UCSD-AML1 (cell line): ENCODE data around the gene SRRM4.
A peak's percentile ranks its signal among the peaks of the same experiment; 100 is the strongest.
"Not testable (repeated sequence)": the region's sequence is repeated elsewhere in the genome, so short reads cannot be mapped to it uniquely, and the experiment has no call there.

ENCODE experiments used
- DNase-seq: peaks from one replicate; lab custom pipeline; 2025; ENCODE audit not compliant: unreplicated experiment; lab: John Stamatoyannopoulos, UW

The SRRM4 gene

DNA sequence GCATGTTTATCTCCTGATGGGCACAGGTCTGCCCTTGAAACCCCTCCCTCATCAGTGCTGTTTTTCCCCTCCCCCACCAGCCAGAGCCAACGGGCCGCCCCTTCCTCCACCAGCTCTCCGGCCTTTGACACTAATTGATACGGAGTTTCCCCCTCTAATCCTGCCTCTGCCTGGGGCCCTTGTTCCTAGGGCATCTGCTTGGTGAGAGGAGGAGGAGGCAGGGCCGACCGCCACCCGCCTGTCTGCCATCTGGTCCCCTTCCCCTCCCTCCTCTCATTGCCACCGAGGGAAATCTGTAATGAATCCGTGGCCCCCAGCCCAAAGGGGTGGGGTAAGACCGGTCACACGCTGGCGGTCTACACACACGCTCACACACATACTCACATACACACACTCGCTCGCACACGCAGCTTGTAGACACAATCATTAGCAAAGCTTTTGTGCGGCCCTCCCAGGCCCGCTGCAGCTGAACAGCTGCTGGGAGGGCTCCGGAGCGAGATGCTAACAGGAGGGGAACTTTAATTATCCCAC lies 27.4 kb downstream of the SRRM4 start:
- no peak for DNase-seq

DNA sequence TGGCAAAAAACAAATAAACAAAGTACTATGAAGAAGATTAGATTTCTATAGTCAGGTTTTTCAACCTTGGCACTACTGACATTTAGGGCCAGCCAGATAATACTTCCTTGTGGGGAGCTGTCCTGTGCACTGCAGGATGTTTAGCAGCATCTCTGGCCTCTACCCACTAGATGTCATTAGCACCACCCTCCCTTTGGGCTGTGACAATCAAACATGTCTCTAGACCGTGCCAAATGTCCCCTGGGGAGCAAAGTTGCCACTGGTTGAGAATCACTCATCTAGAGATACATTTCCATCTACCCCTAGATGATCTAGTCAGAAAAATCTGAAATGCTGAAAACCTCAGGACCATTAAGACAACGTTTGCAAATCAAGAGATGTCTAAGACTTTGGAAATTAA lies 29.9 kb downstream of the SRRM4 start:
- DNase-seq, result no peak

DNA sequence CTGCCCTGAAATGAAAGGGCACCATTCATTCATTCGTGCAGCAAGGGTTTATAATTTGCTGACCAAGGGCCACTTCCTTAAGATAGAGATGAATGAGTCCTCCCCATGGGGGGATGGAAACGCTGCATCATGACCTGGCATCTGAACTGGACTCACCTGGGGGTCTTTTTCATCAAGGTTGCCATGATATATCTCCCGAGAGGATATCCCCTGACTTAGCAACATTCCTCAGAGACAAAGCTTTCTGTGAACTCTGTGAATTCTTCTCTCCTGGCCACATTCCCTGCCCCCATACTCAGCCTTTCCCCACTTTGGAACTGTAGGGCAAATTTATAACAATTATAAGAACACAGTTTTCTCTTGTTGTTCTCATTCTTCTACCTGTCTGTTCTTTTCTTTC lies 30.8 kb downstream of the SRRM4 start:
- no peak for DNase-seq

DNA sequence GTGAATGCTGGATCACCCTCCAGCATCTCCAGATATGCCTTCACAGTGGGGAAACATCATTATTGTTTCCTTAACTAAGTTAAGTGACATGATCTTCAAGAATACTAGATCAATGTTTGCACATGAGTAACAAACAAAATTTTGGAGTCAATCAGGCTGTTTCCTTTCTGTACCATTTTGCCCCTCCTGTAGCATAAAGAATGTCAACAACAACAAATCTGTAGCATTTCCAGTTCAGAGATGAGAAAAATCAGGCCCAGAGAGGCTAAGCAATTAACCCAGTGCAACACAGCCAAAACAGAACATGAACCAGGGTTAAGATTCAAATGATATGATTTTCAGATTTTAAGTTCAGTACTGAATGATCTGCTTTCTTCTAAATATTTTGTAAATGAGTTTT lies 31.7 kb downstream of the SRRM4 start:
- DNase-seq, result no peak

DNA sequence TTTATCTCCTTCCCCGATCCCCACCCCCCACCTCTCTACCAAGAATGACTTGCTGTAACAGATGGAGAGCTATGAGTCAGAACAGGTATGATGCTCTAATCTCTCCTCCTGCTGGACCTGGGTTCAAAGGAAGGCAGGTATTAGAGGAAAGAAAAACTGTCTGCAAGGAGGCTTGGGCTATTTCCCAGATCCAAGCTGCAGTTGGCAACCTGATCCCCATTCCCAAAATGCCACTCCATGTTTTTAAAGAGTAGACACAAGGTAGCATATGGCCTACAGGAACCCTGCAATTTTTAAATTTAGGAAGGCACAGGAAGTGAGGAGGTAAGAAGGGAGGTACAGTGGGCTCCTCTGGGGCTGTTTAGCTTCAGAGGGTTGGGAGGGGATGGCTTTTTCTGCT lies 33.0 kb downstream of the SRRM4 start:
- DNase-seq, result no peak

DNA sequence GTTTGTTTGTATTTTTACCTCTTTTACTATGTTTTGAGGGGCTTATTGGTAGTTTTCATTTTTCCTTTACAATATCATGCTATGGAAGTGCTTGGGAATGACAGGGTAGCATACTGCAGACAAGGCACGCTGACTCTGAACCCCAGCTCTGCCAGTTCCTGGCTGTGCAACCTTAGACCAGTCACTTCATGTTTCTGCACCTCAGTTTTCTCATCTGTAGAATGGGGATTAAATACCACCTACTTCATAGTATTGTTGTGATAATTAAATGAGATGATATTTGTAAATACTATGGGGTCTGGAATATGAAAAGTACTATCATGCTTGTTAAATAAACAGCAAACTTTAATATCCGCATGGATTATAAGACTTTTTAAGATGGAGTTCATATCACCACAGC lies 35.4 kb downstream of the SRRM4 start:
- DNase-seq, result no peak

DNA sequence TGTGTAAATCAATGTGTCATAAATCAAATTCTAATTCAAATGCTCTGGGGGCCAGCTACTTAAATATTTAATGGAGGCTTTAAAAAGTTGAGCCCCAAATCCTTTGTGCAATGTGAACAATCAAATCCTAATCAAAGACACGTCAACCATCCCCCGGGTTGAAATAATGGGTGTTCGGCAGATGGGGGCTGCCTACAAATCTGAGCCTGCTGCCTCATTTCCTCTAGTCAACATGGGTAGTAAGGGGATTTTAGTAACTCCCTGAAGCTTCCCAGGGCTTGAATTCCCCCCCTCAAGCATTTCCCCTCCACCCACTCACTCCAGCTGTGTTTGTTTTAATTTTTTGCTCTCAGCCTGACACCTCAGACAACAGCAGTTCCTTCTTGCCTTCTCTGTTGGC lies 37.8 kb downstream of the SRRM4 start:
- DNase-seq, result no peak

DNA sequence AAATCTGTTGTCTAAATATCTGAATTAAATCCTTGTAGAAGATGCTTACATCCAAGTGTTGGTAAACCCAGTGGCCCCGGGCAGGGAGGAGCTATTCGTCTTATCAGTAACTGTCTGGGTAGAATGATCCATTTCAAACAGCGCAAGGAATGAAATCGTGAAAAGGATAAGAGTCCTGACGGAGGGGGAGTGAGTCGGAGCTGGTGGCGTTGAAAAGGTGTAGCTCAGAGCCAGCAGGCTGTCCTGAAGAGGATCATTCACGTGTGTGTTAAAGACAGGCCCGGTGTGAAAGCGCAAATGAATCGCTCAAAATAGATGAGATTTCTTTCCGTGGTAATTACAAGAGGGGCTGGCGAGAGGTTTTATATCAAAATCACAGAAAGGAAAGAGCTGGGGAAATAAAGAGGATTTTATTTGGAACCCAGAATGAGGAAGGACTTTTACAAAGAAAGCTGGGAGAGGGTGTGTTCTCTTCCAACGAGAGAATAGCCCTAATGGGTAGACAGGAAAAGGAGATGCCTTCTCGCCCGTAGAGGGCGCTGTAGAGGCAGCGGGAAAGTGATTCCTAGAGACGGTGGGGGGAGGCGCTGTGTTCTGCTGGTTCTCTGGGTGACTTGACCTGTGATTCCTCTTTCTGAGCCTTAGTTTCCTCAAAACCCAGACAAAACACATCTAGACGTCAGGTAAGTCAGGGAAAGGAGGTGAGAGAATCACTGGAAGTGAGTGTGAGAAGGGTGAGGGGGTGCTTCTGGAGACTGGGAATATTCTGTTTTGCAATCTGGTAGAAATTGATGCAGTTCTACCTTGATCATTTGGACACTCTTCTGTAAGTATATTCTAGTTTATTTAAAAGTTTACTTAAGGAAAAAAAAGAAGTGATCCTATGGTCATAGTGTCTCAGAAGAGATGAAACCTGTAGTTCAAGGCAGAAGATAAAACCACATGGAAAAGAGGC lies 39.3 kb downstream of the SRRM4 start:
- peak; percentile 68 for DNase-seq

DNA sequence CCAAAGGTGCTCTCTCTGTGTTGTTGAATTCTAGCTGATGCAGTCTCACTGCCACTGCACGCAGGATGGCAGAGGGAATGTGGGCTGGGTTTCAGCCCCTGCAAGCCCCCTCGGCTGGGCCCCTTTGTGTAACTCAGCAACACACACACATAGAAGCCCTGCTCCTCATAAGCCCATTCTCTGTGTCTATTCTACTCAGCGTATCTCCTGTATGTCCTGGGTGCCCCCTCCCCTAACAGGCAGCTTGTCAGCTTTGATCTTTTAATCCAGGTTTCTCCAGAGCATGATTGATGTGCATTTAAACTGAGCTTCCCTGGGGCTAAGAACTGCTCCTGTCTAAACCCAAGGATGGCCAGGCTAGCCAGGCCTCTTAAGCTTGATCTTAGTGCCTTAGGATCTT lies 43.0 kb downstream of the SRRM4 start:
- no peak for DNase-seq

DNA sequence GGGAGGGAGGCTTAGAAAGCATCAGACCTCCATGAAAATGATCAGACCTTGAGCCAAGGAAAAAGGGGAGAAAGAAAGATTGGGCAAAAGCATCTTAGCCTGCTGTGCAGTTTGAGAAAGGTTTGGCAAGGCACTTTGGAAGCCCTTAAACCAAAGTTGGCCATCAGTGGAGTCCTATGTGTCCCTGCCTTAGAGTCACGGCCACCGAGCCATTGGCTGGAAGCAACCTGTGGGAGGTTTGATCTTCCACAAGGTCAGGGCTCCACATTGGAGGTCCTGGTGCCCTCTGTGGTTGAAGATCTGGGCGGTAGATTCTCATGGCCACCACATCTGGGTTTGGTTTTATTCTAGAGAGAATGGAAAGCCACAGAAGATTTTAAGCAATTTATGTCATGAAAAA lies 44.4 kb downstream of the SRRM4 start:
- DNase-seq, result no peak

DNA sequence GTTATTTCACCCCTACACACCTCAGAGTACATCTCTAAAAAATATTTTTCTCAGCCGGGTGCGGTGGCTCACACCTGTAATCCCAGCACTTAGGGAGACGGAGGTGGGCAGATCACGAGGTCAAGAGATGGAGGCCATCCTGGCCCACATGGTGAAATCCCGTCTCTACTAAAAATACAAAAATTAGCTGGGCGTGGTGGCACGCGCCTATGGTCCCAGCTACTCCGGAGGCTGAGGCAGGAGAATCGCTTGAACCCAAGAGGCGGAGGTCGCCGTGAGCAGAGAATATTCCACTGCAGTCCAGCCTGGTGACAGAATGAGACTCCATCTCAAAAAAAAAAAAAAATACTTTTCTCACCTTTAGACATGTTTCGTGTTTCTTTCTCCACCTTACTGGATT lies 52.0 kb downstream of the SRRM4 start:
- DNase-seq, result not testable (repeated sequence)

DNA sequence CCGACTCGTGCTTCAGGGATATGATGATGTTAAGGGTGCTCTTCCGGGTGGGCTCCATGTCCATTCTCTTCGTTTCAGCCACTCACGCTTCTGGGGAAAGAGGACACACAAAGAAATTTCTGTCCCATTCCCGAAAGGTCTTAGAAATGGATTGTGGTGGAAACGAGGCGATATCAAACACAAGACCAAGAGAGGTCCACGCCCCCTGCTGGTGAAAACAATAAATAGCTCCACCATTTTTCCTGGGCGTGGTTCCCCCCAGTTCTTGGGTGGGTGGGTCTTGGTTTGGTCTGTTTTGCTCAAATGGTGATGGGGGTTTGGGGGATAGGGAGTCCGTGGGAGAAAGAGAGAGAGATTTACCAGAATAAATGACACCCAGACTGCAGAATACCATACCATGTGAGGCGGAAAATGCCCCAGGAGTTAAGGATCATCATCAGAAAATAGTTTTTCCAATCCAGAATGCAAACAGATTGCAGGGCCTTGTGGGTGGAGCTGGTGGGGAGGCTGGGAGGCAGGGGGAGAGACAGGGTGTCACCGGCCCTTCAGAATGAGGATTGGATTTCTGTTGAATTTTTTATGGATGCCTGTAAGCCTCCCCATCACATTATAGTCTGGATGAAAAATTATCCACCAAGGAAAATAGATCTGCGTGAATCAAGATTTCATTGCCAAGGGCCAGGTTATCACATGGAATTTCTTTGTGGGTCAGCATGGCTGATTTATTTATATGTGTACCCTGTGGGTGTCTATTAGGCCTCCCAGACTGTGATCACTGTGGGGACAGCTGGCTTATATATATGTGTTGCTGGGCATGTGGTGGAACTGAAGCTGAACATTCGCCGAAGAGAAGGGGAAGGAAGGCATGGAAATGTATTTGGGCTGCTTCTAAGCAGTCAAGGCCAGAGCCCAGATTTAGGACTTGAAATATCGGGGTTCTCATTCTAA lies 55.8 kb downstream of the SRRM4 start:
- no peak for DNase-seq

DNA sequence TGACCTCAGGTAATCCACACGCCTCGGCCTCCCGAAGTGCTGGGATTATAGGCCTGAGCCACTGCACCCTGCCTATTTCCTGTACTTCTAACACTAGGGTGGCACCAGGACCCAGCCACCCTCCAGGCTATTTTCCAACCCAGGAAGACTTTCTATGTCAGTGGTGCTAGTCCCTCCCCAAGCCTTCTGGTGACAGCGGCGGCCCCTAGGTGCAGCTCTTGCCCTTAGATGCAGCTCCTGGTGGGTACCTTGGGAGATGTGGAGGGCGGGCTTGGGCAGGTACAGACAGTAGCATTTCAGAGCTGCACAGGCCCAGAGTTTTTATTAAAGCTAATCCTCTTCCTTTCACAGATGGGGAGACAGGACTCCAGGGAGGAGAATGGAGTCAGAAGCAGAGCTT lies 62.8 kb downstream of the SRRM4 start:
- DNase-seq, result no peak

DNA sequence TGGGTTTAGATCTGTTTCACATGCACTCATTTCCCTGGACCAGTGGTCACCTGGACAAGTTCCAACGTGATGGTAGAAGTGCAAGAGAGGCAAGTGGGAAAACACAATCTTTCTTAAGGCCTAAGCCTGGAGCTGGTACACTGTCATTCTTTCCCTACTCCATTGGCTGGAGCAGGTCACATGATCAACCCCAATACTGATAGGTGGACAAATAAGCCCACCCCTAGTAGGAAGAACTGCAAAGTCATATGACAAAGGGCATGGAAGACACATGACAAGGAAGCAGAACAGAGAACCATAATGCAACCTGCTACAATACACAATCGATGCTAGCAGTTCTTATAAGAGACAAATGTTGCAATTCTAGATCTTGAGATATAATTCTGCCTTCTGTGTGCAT lies 66.3 kb downstream of the SRRM4 start:
- DNase-seq, result no peak

DNA sequence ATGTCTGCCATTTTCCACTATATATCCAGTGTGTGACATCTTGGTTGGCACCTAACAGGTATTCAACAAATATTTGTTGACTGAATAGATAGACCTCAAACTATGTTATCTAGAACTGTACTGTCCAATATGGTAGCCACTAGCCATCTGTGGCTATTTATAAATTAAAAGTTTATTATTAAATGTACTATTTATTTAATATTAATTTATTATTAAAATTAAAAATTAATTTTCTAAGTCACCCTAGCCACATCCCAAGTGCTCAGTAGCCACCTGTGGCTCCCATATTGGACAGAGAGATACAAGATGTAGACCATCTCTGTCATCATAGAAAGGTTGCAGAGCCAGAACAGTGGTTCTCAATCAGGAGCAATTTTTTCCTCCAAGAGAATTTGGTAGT lies 69.3 kb downstream of the SRRM4 start:
- no peak for DNase-seq

DNA sequence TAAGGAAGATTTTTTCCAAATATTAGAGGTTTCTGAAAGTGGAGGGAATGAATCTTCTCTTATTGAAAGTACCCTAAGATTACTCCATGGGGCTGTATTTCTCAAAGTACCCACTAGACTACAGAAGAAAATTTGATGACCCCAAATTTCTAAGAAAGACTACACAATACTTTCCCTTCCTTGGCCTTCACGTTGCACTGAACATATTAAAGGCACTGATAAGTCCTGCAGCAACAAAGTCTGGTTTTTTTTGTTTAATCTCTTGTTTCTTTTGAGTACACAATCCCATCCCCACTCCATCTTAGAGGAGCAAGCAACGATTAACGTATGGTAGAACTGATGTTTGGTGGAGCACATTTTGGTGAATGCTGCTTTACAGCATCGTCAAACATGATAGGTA lies 70.1 kb downstream of the SRRM4 start:
- no peak for DNase-seq

DNA sequence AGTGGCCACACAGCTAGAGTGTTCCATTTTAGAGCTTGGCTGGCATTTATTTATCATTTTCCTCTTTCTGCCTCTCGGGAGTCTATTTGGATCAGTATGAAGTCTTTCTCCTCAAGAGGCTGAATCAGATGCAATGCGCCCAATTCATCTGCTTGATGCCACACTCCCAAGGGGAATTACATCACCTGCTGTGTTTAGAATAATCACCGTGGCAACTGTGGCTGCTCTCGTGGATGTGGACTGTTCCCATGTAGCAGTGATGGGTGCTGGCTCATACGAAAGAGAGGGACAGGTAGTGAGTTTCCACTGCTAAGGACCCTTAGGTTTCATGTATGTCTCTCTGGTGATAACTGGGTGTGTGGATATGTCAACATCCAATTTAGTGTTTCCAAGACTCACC lies 70.7 kb downstream of the SRRM4 start:
- no peak for DNase-seq

DNA sequence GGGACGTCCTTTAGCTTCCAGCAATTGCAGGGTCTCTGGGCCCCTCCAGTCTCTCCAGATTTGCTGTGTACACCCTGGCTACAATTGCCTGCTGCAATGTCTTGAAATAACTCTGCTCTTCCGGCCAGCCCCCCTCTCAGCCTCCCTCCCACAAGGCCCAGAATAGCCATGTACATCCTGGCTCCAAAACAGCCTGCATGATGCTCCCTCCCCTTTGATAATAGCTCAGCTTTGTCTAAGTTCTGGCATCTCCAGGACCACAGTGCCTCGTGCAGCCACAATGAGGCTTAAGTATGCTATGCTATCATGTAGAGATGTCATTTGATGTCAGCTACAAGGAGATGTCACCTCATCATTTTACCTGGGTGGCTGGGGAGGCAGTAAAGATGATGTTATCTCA lies 74.6 kb downstream of the SRRM4 start:
- no peak for DNase-seq

DNA sequence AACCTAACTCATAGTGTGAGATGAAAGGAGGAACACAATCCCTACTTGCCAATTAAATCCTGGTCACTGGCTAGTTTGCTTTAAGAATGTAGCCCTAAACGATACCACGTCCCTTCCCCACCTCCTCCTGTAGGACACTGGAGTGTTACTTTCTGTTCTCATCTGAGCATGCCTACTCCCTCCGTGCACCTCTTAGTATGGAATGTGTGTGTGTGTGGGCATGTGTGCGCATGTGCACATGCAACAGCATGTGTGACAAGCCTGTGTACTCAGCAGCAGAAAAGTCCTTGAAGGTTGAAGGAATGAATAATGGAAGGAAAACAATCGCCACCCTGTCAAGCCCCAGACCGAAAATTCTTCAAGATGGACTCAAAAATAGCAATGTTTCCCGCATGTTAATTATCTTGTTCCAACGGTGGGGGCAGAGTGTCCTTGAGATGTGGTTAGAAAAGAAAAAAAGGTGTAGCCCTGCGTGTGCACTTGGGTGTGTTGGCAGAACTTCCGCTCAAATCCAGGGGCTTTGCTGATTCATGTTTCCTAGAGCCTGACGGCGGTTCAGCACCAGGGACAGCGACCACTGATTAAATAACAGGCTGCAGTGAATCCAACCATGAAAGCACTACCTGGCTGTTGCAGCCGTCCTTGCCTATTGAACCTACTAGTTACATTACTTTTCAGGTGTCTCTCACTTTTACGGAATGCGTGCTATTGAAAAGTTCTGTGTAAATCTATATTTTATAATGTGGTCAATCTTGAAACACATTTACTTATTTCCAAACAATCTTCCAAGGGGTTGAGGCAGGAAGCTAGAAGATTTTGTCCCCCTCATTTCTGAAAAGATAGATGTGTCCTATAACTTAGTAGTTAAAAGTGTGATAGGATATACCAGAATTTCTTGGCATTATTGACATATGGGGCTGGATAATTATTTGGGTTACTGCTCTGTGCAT lies 79.8 kb downstream of the SRRM4 start:
- peak; percentile 77 for DNase-seq

DNA sequence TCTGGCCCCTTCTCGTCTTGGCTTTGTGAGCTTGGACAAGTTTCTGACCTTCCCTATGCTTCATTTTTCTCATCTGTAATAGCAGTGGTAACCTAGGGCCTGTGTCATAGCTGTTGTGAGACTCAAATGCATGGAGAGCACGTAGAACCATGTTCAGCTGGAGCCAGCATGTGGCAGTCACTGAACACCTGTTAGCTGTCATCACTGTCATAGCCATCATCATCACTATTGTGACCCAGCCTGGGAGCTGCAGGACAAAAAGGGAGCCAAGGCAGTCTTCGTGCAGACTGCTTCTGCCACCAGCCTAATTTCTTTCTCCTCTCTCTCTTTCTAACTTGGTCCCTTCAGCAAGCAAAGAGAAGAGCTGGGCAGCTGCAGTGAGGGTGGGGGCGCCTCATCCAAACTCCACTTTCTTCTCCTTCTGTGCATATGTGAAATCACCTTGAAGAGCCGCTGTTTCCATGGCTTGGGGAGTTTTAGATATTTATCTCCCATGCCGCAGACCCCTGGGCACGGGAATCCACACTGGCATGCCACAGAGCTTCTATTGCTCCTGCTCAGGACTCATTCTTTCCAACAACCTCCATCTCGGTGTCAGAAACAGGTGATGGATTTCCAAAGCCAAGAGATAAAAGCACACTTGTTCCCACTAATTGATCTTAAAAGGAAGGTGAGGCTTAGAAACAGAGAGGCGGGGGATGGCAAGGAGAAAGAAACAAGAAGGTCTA lies 87.0 kb downstream of the SRRM4 start:
- no peak for DNase-seq
